ENCODE data around the gene LIN37. TPM values are rescaled to one million over a fixed set of nuclear protein-coding genes. Genes with fewer than 3 reads are reported as not detected.

LIN37 gene
- total RNA-seq, 1 experiment from 2014 or later = 11.3 TPM

DNA sequence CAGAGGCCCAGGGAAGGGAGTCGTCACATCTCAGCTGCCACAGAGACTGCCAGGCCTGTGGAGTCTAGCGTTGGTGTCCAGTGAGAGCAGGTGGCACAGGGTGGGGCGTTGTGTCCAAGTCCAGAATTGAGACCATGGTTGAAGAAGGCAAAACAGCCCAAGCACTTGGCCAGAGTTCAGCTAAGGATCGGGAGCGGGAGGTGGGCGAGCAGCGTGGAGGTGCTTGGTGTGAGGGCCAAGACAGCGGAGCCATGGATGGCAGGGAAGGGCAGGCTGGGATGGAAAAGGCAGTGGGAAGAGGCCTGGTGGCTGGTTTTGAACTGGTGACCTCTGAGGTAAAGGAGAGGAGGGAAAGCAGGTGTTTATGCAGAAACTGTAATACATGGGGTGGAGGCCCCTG is 14.1 kb upstream of the LIN37 start:
- POLR2A ChIA-PET (ENCODE audit: low non-redundant PET) = no interaction called here
- H3K27ac ChIP-seq (ENCODE audit: low read depth, low read length, poor library complexity, severe bottlenecking) = no peak overlapping the region
- BruUV-seq (replicated peaks) = no TSS peak
- H3K27me3 ChIP-seq (replicated peaks; ENCODE audit: insufficient read depth, low read depth, low read length, poor library complexity) = no peaks in the 10 kb centered on the region
- peaks cover 81% of the 10 kb centered on the region for H3K36me3 ChIP-seq (ENCODE audit: insufficient read depth, low read length, poor library complexity, severe bottlenecking)
- no peak overlapping the region for H3K4me3 ChIP-seq (ENCODE audit: low read depth, low read length, poor library complexity, severe bottlenecking)
- TF ChIP-seq EZH2 (IDR thresholded peaks at IDR 0.05; ENCODE audit: borderline replicate concordance, low read depth, low read length, poor library complexity, severe bottlenecking) (no peak), CTCF (conservative IDR thresholded peaks at IDR 0.05; ENCODE audit: low read depth, low read length) (no peak)
- no peak for DNase-seq (ENCODE audit: low spot score)
- H3K9me3 ChIP-seq (ENCODE audit: low read depth, low read length, poor library complexity, severe bottlenecking) = no peaks in the 10 kb centered on the region
- intact Hi-C loops (cut with micrococcal nuclease; ENCODE audit: unreplicated experiment) = no loop called here
- no peaks in the 10 kb centered on the region for H3K4me1 ChIP-seq (ENCODE audit: insufficient read depth, low read length, poor library complexity, severe bottlenecking)
- CTCF ChIA-PET = no interaction called here

DNA sequence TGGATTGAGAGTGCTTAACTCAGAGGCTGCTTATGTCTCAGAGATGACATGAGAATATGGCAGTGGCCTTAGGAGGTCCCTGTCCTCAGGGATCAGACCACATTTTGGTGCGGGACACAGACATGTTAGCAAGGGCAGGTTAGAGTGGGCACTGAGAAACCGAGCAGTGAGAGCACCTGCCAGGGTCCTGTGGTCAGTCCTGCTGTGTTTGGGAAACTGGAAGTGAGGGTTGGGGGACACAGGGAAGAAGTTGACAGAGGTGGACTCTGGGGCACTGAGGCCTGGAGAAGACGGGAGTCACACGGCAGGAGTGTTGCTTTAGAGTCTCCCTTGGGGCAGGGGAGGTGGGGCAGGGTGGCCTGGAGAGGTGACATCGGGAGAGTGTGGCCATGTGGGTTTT is 13.5 kb upstream of the LIN37 start:
- no peaks in the 10 kb centered on the region for H3K9me3 ChIP-seq (ENCODE audit: low read depth, low read length, poor library complexity, severe bottlenecking)
- no peak for DNase-seq (ENCODE audit: low spot score)
- intact Hi-C loops (cut with micrococcal nuclease; ENCODE audit: unreplicated experiment) = no loop called here
- no peak overlapping the region for H3K27ac ChIP-seq (ENCODE audit: low read depth, low read length, poor library complexity, severe bottlenecking)
- peaks cover 75% of the 10 kb centered on the region for H3K36me3 ChIP-seq (ENCODE audit: insufficient read depth, low read length, poor library complexity, severe bottlenecking)
- ChIA-PET CTCF (no interaction called here), POLR2A (ENCODE audit: low non-redundant PET) (no interaction called here)
- no TSS peak for BruUV-seq (replicated peaks)
- TF ChIP-seq EZH2 (IDR thresholded peaks at IDR 0.05; ENCODE audit: borderline replicate concordance, low read depth, low read length, poor library complexity, severe bottlenecking) = no peak
- no peak for TF ChIP-seq CTCF (conservative IDR thresholded peaks at IDR 0.05; ENCODE audit: low read depth, low read length)
- no peaks in the 10 kb centered on the region for H3K4me1 ChIP-seq (ENCODE audit: insufficient read depth, low read length, poor library complexity, severe bottlenecking)
- H3K27me3 ChIP-seq (replicated peaks; ENCODE audit: insufficient read depth, low read depth, low read length, poor library complexity) = no peaks in the 10 kb centered on the region
- H3K4me3 ChIP-seq (ENCODE audit: low read depth, low read length, poor library complexity, severe bottlenecking) = no peak overlapping the region

- no peaks in the 10 kb centered on the region for H3K9me3 ChIP-seq (ENCODE audit: low read depth, low read length, poor library complexity, severe bottlenecking)
- intact Hi-C loops (cut with micrococcal nuclease; ENCODE audit: unreplicated experiment) = no loop called here
- POLR2A ChIA-PET (ENCODE audit: low non-redundant PET) = interaction anchor here (0.6 kb wide), 1 partner anchor 89 kb away, joined by 4 read pairs; the partner anchor contains the start of gene COX6B1
- peaks cover 52% of the 10 kb centered on the region for H3K36me3 ChIP-seq (ENCODE audit: insufficient read depth, low read length, poor library complexity, severe bottlenecking)
- DNase-seq (ENCODE audit: low spot score) = no peak
- H3K4me1 ChIP-seq (ENCODE audit: insufficient read depth, low read length, poor library complexity, severe bottlenecking) = no peaks in the 10 kb centered on the region
- no peak overlapping the region for H3K4me3 ChIP-seq (ENCODE audit: low read depth, low read length, poor library complexity, severe bottlenecking)
- H3K27me3 ChIP-seq (replicated peaks; ENCODE audit: insufficient read depth, low read depth, low read length, poor library complexity) = no peaks in the 10 kb centered on the region
- TF ChIP-seq CTCF (conservative IDR thresholded peaks at IDR 0.05; ENCODE audit: low read depth, low read length) (no peak), EZH2 (IDR thresholded peaks at IDR 0.05; ENCODE audit: borderline replicate concordance, low read depth, low read length, poor library complexity, severe bottlenecking) (no peak)
- no TSS peak for BruUV-seq (replicated peaks)
- no peak overlapping the region for H3K27ac ChIP-seq (ENCODE audit: low read depth, low read length, poor library complexity, severe bottlenecking)
- CTCF ChIA-PET = no interaction called here
Observed at GRCh38 chr19:35736913-35737886, 11.2 kb upstream of the LIN37 start.
